ENCODE data around the gene TYROBP. TPM values are rescaled to one million over a fixed set of nuclear protein-coding genes. Genes with fewer than 3 reads are reported as not detected.
"Not testable (repeated sequence)": the region's sequence is repeated elsewhere in the genome, so short reads cannot be mapped to it uniquely, and the experiment has no call there.

TYROBP gene
- total RNA-seq, 1 experiment from 2014 or later: not detected

- no peak for DNase-seq (ENCODE audit: low read depth, low spot score)
- in situ Hi-C loops (cut with HindIII; ENCODE audit: low pct_unique_long_range_greater_than_20kb, low sequenced_read_pairs): no loop called here
Observed at GRCh38 chr19:35888398-35888797, 19.7 kb downstream of the TYROBP start.

DNA sequence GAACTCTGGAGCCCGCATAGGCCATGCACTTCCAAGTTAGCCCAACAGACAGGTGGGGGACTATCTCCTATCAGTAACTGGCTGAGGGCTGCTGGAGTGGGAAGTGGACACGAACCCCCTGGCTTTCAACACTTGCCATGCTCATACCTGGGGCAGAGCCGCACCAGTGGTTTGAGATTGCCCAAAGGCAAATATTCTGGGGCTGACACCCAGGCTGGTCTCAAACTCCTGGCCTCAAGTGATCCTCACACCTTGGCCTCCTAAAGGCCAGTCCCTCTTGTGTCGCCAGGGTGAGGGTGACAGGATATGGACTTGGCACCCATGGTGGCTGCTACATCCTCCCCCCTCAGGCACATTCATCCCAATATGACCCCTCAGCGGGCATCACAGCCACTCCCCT is 20.9 kb downstream of the TYROBP start:
- in situ Hi-C loops (cut with HindIII; ENCODE audit: low pct_unique_long_range_greater_than_20kb, low sequenced_read_pairs): no loop called here
- no peak for DNase-seq (ENCODE audit: low read depth, low spot score)

GRCh38 chr19:35885904-35886303 is 22.2 kb downstream of the TYROBP start:
- in situ Hi-C loops (cut with HindIII; ENCODE audit: low pct_unique_long_range_greater_than_20kb, low sequenced_read_pairs): no loop called here
- no peak for DNase-seq (ENCODE audit: low read depth, low spot score)

DNA sequence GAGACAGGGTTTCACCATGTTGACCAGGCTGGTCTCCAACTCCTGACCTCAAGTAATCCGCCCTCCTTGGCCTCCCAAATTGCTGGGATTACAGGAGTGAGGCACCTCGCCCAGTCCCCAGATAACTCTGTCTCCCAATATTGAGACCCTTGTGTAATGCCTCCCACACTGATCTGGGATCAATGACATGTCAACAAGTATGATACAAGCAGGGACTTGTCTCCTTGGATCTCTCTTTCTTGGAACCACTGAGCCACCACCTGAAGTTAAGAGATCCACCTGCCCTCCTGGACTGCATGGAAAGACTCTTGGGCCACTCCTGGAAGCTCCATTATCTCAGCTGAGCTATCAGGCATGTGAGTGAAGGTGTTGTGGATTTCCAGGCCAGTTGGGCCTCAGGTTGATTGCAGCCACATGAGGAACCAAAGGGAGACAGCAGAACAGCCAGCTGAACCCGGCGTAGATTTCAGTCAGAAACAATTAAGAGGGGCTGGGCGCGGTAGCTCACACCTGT is 22.8 kb downstream of the TYROBP start:
- in situ Hi-C loops (cut with HindIII; ENCODE audit: low pct_unique_long_range_greater_than_20kb, low sequenced_read_pairs): no loop called here
- no peak for DNase-seq (ENCODE audit: low read depth, low spot score)

- DNase-seq (ENCODE audit: low read depth, low spot score): no peak
- in situ Hi-C loops (cut with HindIII; ENCODE audit: low pct_unique_long_range_greater_than_20kb, low sequenced_read_pairs): no loop called here
Observed at GRCh38 chr19:35883882-35884281, 24.2 kb downstream of the TYROBP start.

- peak; percentile 86 for DNase-seq (ENCODE audit: low read depth, low spot score)
Observed at GRCh38 chr19:35882114-35882832, 25.8 kb downstream of the TYROBP start.

GRCh38 chr19:35879770-35880317 is 28.3 kb downstream of the TYROBP start:
- in situ Hi-C loops (cut with HindIII; ENCODE audit: low pct_unique_long_range_greater_than_20kb, low sequenced_read_pairs): no loop called here
- peak; percentile 84 for DNase-seq (ENCODE audit: low read depth, low spot score)

More at GRCh38 chr19:35882114-35882832, 25.8 kb downstream of the TYROBP start:
- in situ Hi-C loops (cut with HindIII; ENCODE audit: low pct_unique_long_range_greater_than_20kb, low sequenced_read_pairs): no loop called here

DNA sequence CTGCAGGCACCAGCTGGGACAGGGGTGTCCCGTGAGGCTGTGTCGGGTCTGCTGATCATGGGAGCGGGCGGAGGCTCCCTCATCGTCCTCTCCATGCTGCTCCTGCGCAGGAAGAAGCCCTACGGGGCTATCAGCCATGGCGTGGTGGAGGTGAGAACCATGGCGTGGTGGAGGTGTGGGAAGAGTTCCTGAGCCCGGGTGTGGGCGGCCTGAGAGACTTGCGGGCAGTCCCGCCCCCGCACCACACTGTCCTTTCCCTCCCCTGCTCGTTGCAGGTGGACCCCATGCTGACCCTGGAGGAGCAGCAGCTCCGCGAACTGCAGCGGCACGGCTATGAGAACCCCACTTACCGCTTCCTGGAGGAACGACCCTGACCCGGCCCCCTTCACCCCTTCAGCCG is 29.0 kb downstream of the TYROBP start:
- in situ Hi-C loops (cut with HindIII; ENCODE audit: low pct_unique_long_range_greater_than_20kb, low sequenced_read_pairs): no loop called here
- DNase-seq (ENCODE audit: low read depth, low spot score): no peak

DNA sequence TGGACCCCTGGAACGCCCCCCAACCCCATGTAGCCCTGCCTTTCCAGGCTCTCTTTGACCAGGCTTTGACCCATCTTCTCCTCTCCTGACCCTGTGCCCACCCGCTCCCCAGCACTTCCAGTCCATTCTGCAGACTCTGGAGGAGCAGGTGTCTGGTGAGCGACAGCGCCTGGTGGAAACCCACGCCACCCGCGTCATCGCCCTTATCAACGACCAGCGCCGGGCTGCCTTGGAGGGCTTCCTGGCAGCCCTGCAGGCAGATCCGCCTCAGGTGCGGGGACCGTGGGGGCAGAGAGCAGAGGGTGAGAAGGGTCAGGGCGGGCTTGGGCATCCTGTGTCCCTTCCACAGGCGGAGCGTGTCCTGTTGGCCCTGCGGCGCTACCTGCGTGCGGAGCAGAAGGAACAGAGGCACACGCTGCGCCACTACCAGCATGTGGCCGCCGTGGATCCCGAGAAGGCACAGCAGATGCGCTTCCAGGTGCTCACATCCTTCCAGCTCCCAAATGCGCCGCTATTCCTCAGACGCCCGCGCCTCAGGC is 33.6 kb downstream of the TYROBP start:
- in situ Hi-C loops (cut with HindIII; ENCODE audit: low pct_unique_long_range_greater_than_20kb, low sequenced_read_pairs): no loop called here

GRCh38 chr19:35872180-35872579 is 35.9 kb downstream of the TYROBP start:
- in situ Hi-C loops (cut with HindIII; ENCODE audit: low pct_unique_long_range_greater_than_20kb, low sequenced_read_pairs): no loop called here
- DNase-seq (ENCODE audit: low read depth, low spot score): no peak

More for the DNA sequence above, 33.6 kb downstream of the TYROBP start:
- no peak for DNase-seq (ENCODE audit: low read depth, low spot score)

DNA sequence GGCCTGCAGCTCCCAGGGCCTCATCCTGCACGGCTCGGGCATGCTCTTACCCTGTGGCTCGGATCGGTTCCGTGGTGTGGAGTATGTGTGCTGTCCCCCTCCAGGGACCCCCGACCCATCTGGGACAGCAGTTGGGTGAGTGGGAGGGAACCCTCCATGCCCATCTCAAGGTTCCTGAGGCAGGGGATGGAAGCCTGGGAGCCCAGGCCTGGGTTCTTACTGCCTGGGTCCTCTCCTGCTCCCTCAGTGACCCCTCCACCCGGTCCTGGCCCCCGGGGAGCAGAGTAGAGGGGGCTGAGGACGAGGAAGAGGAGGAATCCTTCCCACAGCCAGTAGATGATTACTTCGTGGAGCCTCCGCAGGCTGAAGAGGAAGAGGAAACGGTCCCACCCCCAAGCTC is 36.5 kb downstream of the TYROBP start:
- in situ Hi-C loops (cut with HindIII; ENCODE audit: low pct_unique_long_range_greater_than_20kb, low sequenced_read_pairs): no loop called here
- DNase-seq (ENCODE audit: low read depth, low spot score): no peak

GRCh38 chr19:35870798-35871197 is 37.3 kb downstream of the TYROBP start:
- in situ Hi-C loops (cut with HindIII; ENCODE audit: low pct_unique_long_range_greater_than_20kb, low sequenced_read_pairs): no loop called here
- DNase-seq (ENCODE audit: low read depth, low spot score): no peak

DNA sequence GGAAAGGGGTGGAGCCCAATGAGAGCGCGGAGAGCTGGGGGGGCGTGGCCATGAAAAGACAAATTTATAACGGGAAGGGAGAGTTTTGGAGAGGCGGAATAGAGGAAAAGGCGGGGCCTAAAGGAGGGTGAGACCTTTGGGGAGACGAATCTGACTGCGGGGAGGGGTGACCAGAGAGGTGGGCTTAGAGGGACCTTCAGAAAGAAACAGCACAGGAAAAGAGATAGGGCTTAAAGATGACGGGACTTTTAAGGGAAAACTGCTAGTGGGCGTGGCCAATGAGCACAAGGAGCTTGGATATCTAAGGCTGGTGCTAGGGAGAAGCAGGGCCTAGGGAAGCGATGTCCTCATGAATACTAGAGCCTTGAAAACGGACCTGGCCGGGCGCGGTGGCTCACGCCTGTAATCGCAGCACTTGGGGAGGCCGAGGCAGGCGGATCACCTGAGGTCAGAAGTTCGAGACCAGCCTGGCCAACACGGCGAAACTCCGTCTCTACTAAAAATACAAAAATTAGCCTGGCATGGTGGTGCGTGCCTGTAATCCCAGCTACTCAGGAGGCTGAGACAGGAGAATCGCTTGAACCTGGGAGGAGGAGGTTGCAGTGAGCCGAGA is 37.9 kb downstream of the TYROBP start:
- peak; percentile 85 for DNase-seq (ENCODE audit: low read depth, low spot score)
- in situ Hi-C loops (cut with HindIII; ENCODE audit: low pct_unique_long_range_greater_than_20kb, low sequenced_read_pairs): not testable (repeated sequence)

DNA sequence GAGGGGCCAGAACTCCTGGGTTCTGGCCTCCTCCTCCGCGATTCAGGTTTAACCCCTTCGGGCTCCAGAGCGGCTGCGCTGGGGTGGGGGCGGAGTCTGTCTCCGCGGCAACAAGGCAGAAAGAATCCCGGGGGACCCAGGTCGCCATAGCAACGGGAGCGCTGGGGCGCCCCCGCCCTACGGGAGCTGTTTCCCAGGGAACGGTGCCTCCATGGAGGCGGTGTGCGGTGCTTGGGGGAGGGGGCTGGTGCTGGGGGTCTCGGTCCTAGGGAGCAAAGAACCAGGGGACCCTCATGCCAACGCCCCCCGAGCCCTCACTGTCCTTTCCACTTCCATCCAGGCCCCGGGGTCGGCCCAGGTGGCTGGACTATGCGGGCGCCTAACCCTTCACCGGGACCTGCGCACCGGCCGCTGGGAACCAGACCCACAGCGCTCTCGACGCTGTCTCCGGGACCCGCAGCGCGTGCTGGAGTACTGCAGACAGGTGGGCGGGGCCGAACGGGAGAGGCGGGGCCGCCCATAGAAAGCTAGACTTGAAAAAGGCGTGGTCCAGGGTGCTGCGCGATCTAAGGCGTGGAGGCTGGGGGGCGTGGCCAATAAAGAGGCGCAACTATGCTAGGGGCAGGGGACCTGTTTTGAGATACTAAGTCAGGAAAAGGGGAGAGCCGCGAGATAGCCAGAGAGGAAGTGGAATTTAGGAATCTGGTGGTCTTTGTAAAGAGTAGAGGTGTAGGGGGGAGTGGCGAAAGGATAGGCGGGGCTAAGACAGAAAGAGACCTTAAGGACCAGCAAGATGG is 38.6 kb downstream of the TYROBP start:
- in situ Hi-C loops (cut with HindIII; ENCODE audit: low pct_unique_long_range_greater_than_20kb, low sequenced_read_pairs): no loop called here
- DNase-seq (ENCODE audit: low read depth, low spot score): peak; percentile 90

GRCh38 chr19:35868823-35869326 is 39.2 kb downstream of the TYROBP start:
- DNase-seq (ENCODE audit: low read depth, low spot score): no peak
- in situ Hi-C loops (cut with HindIII; ENCODE audit: low pct_unique_long_range_greater_than_20kb, low sequenced_read_pairs): no loop called here

- DNase-seq (ENCODE audit: low read depth, low spot score): peak; percentile 37
- in situ Hi-C loops (cut with HindIII; ENCODE audit: low pct_unique_long_range_greater_than_20kb, low sequenced_read_pairs): no loop called here
Observed at GRCh38 chr19:35868172-35868822, 39.8 kb downstream of the TYROBP start, which contains the start of gene APLP1. Gene APLP1 (plus strand): TSS chr19:35868574. CDS start chr19:35868637, 63 bp downstream.

DNA sequence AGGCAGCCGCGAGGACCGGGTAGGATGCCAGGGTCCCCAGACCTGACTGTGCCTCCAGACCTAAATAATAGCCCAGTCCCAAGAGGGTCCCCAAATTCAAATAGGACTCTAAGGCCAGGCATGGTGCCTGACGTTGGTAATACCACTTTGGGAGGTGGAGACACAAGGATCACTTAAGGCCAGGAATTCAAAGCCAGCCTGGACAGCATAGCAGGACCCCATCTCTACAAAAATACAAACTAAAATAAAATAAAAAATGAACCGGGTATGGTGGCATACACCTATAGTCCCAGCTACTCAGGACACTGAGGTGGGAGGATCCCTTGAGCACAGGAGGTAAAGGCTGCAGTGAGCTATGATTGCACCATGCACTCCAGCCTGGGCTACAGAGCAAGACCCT is 45.1 kb downstream of the TYROBP start:
- DNase-seq (ENCODE audit: low read depth, low spot score): no peak
- in situ Hi-C loops (cut with HindIII; ENCODE audit: low pct_unique_long_range_greater_than_20kb, low sequenced_read_pairs): no loop called here

All from SK-MEL-5 (cell line).